HG03378 (cell line): ENCODE measurements around the gene PREB.
"Not testable (repeated sequence)": the region's sequence is repeated elsewhere in the genome, so short reads cannot be mapped to it uniquely, and the experiment has no call there.

Experiments used
- ATAC-seq: cut with Tn5 transposase; IDR thresholded peaks from one replicate; pipeline ENCODE4 v1.9.1; 2021; ENCODE audit warnings: mild to moderate bottlenecking, moderate library complexity; ENCODE audit not compliant: unreplicated experiment

Gene PREB

DNA sequence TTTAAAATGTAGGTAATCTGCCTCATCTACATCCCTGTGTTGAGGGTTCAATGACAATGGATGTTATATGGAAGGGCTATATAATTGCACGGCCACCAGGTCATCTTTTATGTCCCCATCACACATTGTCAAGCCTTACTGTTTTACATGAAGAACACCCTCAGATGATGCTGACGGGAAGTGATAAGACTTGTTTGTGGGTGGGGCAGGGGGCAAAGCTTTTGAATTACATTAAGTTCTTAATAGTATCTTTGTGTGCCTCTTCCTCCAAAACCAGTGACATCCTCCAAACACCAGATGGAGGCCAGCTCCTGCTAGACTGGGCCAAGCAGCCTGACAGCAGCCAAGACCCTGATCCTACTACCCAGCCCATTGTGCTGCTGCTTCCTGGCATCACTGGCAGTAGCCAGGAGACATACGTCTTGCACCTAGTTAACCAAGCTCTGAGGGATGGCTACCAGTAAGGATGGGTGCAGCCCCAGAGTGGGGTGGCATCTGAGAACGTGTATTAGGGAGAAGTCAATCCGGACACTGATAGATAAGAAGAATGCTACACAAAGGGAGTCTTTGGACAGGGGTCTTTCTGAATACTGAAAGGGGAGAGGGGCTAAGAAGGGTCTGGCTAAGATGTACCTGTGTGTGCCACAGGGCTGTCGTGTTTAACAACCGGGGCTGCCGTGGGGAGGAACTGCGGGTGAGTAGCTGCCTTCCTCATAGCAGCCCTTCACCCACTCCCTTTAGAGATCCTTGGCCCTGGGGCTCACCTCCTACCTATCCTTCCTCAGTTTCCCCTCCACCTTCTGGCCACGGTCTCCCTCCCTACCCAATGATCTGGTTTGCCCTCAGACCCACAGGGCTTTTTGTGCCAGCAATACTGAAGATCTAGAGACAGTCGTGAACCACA, 5.5 kb downstream of the PREB start:
- ATAC-seq, result no peak

GRCh38 chr2:27127883-27128667, 6.4 kb downstream of the PREB start:
- no peak for ATAC-seq

DNA sequence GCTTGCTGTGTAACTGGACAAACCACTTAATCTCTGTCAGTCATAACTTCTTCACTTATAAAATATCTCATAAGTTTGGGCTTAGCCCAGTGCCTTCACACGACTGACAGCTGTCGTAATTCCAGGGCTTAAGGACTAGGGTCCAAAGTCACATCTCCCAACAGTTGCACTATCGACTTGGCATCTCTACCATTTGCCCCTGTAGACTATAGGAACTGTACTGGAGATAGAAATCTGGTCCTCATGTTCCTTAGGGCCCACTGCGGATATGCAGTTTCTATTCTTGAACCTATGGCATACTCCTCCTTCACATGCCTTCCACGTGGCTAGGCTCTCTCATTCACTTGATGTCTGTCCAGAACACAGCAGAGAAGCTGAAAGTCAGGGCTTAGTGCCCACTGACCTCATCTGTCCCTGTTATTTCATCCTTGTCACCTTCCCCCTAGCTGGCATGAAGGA, 8.2 kb downstream of the PREB start:
- ATAC-seq, result no peak

- no peak for ATAC-seq
These were observed 9.3 kb downstream of the PREB start for GRCh38 chr2:27125104-27125503.

DNA sequence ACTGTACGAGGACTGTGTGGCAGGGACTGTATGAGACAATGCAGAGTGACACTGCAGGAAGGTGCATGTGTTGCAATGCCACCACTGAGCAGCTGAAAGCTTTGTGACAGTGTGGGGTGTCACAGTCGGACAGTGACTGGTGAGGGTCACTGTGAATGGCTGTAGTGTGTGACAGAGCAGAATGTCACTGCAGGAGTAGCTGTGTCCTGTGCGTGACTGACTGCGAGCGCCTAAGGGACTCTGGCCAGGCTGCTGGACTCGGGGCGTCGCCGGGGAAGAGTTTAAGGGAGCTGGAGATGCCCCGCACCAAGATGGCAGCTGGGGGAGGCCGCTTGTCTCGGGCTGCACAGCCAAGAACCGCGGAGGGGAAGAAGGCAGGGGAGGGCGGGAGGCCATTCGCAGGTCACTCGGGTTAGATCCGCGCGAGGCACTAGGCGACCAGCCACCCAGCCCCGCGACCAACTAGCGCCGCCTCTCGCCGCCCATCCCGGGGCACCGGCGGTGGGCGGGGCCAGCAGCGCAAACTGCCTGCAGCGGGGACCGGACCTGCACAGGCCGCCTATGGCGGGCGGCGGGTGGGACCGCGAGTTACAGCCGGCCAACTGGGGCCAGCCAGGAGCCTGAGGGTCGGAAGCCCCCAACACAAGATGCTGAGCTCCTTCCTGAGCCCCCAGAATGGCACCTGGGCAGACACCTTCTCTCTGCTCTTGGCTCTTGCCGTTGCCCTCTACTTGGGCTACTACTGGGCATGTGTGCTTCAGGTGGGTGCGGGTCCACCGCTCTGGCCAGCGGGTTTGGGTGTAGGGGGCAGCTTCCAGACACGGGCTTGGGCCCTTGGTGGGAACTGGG, 10.9 kb downstream of the PREB start, which contains the start of gene ABHD1:
Gene ABHD1 (plus strand): TSS at position 514 of the 849 bp plus-strand sequence. CDS start 134 bp downstream, at position 648.
- no peak for ATAC-seq

GRCh38 chr2:27122791-27123190, 11.6 kb downstream of the PREB start:
- no peak for ATAC-seq

DNA sequence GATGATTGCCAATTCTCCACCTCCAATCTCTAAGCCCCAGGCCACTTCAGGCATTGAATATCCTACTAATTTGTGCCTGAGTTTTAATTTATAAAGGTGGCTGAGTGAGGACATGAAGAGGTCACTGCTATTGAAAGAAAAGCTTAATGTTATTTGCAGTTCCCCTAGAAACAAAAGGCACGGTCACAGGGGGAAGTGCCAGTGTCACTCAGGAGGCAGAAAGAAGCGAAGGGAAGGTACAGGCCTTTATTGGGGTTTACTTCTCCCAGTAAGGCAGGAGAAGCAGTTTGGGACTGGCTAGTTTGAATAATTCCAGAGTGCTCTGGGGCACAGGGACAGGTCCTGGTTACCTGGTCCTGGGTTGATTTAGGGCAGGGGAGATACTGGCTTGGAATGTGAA, 12.5 kb downstream of the PREB start:
- ATAC-seq, result no peak

GRCh38 chr2:27119330-27119670, 15.1 kb downstream of the PREB start:
- not testable (repeated sequence) for ATAC-seq

DNA sequence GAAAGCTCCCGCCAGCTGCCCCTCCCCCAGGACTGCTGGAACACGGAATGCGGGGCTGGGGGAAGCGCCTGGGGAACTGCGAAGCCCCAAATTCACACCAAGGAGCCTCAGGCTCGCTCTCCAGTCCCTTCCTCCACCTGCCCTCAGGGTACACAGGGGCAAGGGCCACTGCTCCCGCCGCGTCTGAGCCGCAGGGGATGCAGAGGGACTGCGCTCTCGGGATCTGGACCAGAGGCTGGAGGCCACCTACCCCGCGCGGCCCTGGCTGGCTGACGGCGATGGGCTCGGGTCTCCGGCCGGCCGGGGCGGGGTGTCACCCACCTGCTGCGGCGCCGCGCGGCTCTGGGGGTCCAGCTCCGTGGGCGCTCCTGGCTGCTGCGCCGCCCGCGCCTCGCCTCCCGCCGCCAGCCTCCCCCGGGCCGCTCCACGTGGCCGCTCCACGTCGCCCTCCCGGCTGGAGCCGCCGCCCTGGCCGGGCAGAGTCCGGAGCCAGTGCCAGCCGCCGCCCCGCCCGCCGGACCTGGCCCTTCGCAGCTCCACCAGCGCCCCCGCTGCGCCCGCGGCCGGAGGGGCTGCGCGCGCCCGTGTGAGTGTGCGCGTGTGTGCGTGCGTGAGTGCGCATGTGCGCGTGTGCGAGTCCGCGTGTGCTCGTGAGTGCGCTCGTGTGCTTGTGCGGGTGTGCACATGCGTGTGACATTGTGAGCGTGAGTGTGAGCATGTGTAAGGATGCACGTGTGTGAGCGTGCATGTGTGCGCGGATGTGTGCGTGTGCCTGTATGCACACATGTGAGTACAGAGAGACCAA, 15.7 kb downstream of the PREB start, which contains the start of gene CGREF1:
Gene CGREF1 (minus strand): TSS at position 604 of the 805 bp plus-strand sequence. CDS start 14,762 bp downstream, outside the sequence.
- no peak for ATAC-seq

DNA sequence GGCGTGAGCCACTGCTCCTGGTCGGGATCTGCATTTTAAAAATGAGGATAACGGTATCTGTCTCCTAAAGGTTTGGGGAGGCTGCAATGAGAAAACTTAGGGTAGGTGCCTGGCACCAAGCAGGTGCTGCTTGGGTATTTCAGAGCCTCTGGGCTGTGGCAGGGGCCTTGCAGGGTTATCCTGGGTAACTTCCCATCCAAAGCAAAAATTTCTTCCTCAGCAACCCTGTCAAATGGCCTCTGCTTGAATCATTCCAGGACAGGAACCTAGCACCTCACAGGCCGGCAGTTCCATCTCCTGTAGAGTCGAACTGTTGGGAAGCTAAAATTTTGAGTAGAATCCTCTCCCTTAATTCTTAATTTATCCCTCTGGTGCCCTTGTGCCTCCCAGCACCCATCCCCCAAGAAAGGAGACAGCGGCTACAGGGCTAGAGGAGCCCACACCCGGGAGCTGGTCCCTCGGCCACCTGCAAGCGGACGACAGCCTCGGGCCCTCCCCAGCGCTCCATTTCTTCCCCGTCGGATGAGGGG, 16.4 kb downstream of the PREB start:
- ATAC-seq, result no peak

DNA sequence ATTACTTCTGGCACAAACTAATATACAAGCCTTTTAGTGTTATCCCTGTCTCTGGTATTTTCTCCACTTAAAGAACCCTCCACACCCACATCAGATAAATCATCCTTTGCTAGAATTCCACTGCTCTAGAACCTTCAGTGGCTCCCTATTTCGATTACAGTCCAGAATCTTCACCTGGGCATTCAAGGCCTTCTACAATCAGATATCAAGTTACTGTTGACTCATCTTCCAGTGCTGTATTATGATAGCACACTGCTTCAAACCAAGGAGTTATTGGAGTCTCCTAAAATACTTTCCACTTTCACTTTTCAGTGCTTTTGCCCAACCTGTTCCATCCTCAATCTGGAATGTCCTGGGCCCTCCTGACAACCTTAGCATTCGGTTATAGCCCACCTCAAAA, 18.9 kb downstream of the PREB start:
- no peak for ATAC-seq

DNA sequence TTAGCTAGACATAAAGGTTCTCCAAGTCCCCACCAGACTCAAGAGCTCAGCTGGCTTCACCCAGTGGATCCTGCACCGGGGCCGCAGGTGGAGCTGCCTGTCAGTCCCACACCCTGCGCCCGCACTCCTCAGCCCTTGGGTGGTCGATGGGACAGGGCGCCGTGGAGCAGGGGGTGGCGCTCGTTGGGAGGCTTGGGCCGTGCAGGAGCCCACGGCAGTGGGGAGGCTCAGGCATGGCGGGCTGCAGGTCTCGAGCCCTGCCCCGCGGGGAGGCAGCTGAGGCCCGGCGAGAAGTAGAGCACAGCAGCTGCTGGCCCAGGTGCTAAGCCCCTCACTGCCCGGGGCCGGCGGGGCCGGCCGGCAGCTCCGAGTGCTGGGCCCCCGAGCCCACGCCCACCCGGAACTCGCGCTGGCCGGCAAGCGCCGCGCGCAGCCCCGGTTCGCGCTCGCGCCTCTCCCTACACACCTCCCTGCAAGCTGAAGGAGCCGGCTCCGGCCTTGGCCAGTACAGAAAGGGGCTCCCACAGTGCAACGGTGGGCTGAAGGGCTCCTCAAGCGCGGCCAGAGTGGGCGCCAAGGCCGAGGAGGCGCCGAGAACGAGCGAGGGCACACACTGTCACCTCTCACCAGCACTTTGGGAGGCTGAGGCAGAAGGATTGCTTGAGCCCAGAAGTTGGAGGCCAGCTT, 22.9 kb downstream of the PREB start:
- ATAC-seq, result not testable (repeated sequence)

GRCh38 chr2:27110603-27111352, 23.7 kb downstream of the PREB start:
- not testable (repeated sequence) for ATAC-seq

DNA sequence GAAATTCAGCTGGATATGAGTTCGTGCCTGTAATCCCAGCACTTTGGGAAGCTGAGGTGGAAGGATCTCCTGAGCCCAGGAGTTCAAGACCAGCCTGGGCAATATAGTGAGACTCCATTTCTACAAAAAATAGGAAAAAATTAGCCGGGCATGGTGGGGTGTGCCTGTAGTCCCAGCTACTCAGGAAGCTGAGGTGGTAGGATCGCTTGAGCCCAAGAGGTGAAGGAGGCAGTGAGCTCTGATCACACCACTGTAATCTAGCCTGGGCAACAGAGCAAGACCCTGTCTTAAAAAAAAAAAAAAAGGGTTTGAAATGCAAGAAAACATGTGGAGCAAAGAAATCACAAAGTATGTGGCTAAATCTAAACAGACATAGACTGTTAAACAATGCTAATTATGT, 25.4 kb downstream of the PREB start:
- ATAC-seq, result no peak

DNA sequence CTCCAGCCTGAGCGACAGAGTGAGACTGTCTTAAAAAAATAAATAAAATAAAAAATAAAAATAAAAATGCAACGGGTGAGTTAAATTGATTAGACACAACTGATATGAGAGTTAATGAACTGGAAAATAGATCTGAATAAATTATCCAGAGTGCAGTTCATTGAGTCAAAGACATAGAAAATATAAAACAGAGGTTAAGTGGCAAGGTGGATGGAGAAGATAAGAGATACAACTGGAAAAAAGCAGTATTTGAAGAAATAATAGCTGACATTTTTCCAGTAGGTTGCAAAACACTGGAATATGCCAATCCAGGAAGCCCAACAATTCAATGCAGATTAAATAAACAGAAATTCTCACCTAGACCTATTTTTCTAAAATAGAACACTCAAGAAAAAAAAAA, 26.2 kb downstream of the PREB start:
- ATAC-seq, result no peak

DNA sequence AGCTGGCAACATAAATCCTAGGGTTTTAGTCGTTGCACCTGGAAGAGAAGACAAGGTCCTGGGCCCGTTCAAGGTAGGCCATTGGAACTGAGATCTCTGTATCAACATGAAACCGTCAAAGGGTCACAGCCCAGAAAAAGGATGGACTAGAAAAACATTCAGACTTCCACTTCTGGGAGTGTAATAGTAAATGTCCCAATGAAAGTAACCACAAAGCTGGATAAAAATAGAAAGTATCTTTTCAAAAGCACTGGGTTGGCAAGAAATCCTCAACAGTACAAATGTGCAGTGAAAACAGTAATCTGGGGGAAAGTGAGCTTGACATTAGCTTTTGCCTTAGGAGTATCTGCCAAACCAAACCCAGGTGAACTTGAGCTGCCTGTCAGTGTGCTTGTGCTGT, 28.5 kb downstream of the PREB start:
- ATAC-seq, result no peak

DNA sequence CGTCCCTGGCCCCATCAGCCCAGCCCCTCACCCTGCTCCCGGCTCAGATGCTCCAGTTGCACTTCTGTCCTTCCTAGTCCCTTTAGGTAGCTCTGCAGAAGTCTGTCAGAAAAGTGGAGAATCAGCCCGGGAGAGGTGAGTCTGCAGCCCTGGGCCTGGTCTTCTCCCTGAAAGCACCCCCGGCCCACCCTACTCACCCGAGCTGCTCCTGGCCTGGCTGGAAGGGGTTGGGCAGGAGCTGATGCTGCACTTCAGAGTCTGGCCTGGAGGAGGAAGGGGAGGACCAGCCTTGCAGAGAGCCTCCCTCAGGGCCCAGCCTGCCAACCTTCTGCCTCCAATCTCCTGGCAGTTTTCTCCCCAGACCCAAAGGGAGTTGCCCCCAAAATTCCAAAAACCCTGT, 32.1 kb downstream of the PREB start:
- no peak for ATAC-seq

GRCh38 chr2:27100036-27100435, 34.4 kb downstream of the PREB start:
- no peak for ATAC-seq
